HCEC 1CT (cell line): Measurements from ENCODE around the gene ASB18.

Experiments
- DNase-seq: peaks from one replicate; pipeline ENCODE4 v3.0.0-alpha.2; 2017

The ASB18 gene

DNA sequence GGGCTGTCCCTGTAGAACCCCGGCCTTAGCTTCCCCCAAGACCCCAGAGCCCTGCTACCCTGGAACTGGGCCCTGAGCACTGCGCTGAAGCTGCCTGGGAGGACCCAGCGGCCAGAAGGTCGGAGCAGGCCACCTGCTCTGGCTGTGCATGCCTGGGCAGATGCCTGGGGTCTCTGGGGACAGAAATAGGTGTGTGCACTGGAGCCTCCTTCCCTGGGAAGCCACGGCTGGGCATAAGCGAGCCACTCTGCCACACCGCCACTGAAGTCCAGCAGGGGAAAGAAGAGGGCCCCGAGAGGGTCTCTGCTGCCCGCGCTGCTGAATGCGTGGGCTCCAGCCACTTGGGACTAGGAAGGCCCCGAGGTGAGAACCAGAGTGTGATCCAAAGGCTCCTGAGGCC lies 102.7 kb downstream of the ASB18 start:
- DNase-seq: no peak

DNA sequence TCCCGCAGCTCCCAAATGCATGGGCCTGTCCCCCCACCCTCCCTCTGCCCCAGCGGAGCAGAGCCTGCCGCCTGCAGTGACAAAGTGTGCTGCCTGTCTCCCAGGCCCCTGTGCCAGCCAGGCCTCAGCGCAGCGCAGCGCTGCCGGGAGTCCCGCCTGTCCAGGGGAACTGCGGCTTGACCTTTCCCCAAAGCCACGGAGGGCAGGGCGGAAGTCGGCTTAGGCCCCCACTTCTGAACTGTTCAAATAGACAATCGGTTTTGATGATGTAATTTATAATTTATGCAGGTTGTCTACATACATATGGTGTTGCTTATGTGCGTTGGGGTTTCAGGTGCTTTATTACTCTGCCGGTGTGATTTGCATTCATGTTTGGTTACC lies 103.1 kb downstream of the ASB18 start:
- no peak for DNase-seq

DNA sequence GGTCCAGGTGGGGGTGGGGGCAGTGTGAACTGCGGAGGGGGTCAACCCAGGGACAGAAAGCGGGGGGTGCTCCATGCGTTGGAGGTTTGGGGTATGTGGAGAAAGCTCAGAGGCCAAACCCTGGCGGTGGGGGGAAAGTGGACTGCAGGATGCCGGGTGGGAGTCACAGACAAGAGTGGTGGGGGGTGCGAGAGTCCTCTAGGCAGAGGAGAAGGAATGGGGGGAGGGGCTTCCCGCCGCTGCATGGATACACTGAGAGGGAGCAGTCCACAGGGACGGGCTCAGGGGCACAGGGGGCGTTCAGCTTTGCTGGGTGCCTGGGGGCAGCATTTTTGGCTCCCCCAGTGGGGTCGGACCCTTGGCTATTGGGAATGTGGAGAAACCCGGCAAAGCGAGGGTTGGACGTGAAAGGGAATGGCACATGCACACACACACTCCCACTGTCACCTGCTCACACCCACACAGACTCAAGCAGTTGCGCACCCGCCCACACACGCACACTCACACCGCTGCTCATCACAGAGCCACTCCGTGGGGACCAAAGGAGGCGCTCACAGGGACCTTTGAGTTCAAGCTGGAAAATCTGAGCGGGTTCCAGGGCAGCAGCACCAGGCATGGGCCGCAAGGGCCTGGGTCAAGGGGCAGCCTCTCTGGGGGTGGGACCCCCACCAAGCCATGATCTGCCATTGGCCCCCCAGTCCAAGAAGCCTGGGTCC lies 103.7 kb downstream of the ASB18 start:
- no peak for DNase-seq

DNA sequence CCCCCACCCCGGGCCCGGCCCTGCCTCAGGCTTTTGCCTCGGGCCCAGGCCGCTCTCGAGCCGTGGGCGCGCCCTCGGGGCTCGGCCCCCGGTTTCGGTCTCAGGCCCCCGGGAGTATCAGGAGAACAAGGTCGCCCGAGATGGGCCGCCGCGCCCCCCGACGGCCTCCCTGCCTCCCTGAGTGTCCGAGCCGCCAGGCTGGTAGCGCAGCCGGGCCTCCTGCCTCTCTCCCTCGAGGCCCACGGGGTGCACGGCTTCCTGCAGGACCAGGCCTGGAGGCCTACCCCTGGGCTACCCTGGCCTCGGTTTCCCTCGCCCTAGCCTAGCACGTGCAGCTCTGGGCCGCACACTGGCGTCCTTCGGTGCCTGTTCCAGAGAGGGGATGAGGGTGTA lies 104.4 kb downstream of the ASB18 start:
- no peak for DNase-seq

DNA sequence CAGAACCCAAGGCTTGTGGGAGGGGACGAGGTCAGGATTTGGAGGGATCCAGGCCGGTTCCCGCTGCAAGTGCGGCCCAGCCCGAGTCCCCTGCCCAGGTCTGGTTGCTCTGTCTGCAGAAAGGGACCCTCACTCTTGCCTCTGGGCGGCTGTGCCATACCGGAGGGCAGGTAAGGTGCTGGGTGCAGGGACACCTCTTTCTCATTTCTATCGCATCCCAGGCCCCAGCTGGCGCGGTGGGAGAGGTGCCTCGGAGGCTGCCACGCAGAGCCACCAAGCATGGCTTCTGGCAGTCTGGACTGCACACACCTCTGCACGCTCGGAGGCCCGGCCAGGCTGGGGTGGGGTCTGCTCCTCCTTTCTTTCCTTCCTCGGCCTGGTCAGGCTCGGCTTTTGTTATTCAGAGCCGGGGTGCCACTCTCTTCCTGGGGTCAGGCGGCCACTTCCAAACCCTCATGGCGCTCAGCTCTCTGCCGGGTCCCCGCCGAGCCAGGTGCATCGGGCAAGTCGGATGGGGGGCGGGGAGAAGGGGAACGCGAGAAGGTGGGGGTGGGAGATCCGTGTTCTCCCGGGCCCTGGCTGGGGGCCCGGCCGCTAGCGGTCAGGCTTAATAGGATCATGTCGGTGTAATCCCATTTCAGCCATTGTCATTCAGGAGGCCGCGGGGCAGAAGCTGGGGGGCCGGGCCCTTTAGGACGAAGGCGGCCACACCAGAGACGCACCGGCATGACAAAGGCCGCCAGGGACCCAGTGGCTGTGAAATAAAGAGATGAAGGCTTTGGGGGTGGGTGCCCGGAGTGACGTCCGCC lies 105.0 kb downstream of the ASB18 start:
- DNase-seq: no peak

DNA sequence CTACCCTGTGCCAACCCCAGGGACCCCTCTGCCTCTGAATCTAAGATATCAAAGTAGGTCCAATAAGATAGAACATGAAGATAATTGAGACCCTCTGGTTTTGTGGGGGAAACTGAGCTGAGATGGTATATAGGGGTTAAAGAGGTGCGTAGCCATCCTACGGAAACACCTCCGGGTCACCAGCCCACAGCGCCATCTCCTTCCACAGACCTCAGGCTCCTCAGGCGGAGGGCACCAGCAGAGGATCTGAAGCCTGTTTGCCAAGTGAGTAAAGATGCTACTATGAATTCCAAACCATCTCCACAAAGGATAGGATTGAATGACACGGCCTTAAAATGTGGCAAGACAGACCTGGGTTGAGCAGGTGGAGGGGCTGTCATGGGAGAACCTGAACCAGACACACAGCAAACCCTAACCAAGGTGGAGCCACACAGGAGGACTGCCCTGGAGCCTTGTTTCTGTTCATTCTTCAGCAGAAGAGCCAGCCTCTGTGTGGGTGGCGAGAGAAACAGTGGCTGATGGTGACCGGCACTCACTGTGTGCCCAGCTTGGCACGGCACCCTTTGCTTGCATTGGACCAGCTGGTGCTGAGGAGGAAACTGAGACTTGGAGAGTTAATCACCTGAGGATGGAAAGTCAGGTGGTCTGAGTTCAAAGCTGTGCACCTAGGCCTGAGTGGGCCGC lies 106.2 kb downstream of the ASB18 start:
- no peak for DNase-seq

DNA sequence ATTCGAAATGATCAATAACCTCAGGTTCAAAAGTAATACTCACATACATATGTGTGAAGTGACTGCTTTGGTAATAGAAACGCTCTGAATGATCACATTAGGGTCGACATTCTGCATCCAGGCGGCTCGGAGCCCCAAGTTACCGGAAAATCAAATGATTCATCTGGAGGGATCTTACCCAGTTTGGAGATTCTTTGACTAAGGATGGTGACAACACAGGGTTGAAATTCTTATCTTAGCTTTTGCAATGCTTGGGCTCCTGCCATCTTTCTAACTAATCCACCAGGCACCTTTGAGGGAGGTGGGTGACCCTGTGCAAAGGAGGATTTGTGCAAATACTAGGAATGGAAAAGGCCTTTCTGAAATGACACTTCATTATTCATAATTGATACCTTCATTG lies 106.8 kb downstream of the ASB18 start:
- no peak for DNase-seq

DNA sequence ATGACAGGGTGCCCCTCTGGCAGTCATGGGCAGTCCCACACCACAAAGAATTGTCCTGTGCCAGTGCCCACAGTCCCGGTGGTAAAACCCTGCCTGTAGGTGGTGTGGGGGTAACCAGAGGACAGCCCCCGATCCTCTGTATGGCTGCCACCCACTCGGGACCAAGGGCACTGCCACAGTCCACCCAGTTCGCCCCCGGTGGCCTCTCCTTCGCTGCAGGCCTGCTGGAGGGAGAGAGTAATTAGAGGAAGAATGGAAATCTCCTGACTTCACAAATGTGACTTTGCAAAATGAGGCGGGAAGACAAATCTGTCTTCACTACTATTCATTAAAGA lies 107.4 kb downstream of the ASB18 start:
- no peak for DNase-seq

DNA sequence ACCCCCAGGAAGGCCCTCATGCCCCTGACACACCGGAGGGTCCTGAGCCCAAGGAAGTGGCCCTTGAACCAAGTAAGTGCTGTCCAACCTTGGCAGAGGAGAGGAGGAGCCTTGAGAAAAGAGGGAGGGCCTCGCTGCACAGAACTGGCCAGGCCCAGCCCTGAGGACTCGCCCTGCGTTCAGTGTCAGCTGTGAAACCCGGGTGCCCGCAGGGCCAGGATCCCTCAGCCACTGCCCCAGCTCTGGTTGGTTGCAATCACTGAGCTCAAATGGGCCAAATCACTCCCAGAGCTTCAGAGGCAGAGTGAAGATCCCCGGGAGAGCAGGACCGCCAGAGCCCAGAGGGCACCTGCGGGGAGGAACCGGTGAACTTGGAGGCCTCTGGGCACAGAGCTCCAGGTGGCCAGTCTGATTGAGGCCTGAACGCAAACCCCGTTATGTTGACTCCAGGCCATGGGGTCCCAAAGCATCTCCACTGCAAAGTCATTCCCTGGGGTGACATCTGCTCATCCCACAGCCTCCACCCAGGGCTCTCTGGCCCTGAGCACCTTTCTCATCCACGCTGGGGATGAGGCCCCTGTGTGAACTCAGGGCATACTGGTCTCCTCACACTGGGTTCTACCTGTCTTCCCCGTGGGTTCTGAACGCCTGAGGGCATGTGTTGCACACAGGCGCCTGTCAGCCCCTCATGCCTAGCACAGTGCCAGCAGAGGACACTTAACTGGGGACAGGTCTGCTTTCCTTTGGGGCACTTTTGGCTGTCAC lies 107.9 kb downstream of the ASB18 start:
- DNase-seq: no peak

DNA sequence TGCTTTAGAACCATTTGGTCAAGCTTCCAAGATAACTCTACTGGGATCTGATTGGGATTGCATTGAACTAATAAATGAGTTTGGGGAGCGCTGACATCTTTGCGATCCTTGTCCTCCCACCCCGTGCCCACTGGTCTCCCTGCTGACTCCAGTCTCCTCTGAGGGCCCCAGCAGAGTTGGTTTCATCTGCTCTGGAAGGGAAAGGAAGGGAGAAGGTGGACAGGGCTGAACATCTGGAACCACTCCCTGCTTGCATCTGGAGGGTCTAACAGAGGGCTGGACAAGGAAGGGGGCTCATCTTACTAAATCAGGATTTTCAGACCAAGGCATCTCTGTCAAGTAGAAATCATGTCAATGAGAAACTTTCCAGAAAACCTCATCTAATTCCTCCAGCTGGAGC lies 108.8 kb downstream of the ASB18 start:
- no peak for DNase-seq

DNA sequence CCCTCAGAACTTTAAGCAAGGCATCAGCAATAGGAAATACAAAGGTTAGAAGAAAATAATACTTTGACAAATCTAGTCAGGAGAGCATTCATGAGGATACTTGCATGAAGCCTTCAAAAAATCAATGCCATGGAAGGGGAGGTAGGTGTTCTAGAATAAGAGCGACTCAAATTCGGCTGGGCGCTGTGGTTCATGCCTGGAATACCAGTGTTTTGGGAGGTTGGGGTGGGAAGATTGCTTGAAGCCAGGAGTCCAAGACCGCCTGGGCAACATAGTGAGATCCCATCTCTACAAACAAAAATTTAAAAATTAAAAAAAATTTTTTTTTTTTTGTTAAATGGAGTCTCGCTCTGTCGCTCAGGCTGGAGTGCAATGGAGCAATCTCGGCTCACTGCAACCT lies 117.8 kb downstream of the ASB18 start:
- no peak for DNase-seq

DNA sequence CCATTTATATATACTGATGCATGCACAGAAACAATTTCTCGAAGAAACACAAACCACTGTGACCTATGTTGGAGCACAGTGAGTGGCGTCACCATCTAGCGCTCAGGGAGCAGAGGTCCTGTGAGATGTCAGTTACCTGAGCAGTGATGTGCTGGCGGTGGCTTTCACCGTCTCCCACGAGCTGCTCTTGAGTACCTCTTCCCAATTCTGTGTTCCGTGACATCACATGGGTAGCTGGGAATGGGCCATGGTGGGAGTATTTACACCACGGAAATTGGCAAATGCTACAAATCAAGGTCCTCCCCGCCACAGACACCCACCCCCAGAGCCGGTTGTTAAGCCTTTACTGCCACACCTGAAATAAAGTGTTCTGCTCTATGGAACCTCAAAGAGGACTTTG lies 120.4 kb downstream of the ASB18 start:
- DNase-seq: no peak
